ENCODE measurements around the gene SV2C. TPM values are rescaled to one million over a fixed set of nuclear protein-coding genes. Genes with fewer than 3 reads are reported as not detected.

The SV2C gene, protein sequence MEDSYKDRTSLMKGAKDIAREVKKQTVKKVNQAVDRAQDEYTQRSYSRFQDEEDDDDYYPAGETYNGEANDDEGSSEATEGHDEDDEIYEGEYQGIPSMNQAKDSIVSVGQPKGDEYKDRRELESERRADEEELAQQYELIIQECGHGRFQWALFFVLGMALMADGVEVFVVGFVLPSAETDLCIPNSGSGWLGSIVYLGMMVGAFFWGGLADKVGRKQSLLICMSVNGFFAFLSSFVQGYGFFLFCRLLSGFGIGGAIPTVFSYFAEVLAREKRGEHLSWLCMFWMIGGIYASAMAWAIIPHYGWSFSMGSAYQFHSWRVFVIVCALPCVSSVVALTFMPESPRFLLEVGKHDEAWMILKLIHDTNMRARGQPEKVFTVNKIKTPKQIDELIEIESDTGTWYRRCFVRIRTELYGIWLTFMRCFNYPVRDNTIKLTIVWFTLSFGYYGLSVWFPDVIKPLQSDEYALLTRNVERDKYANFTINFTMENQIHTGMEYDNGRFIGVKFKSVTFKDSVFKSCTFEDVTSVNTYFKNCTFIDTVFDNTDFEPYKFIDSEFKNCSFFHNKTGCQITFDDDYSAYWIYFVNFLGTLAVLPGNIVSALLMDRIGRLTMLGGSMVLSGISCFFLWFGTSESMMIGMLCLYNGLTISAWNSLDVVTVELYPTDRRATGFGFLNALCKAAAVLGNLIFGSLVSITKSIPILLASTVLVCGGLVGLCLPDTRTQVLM
- total RNA-seq: under 0.01 TPM in 2 replicates

DNA sequence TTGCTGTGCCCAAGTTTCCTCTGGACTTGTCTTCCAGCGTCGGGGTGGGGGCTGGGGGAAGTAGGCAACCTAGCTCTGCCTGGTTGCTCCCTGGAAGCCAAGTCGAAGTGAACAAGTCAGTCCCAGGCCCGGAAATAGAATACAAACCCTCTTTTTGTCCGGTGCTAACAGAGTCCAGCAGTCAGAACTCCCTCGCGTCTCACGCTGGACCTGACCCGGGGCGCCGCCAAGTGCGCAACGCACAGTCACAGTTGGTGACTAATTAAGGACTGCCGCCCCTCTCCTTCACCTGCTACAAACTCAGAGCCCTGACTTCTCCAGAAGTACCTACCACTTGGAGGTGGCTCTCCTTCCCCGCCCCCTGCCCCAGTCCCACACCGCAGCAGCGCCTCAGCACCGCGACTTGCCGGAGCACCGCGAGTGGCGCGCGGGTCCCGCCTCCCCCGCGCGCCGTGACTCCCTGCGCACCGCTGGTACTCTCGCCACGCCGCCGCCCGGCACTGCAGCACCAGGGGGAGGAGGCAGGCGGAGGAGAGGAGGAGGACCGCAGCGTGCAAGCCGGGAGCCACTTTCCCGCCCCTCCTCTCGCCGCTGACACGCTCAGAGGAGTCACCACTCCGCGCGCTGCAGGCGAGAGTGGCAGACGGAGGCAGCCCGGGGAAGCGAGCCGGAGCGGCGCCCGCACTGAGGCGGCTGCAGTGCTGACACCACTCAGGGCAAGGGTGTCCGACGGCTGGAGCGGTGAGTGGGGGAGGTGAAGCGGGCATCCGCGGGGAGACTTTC is at the start of gene SV2C:
SV2C (plus strand) TSS at position 612 of the 783 bp plus-strand sequence. CDS start 48,368 bp downstream, outside the sequence.

DNA sequence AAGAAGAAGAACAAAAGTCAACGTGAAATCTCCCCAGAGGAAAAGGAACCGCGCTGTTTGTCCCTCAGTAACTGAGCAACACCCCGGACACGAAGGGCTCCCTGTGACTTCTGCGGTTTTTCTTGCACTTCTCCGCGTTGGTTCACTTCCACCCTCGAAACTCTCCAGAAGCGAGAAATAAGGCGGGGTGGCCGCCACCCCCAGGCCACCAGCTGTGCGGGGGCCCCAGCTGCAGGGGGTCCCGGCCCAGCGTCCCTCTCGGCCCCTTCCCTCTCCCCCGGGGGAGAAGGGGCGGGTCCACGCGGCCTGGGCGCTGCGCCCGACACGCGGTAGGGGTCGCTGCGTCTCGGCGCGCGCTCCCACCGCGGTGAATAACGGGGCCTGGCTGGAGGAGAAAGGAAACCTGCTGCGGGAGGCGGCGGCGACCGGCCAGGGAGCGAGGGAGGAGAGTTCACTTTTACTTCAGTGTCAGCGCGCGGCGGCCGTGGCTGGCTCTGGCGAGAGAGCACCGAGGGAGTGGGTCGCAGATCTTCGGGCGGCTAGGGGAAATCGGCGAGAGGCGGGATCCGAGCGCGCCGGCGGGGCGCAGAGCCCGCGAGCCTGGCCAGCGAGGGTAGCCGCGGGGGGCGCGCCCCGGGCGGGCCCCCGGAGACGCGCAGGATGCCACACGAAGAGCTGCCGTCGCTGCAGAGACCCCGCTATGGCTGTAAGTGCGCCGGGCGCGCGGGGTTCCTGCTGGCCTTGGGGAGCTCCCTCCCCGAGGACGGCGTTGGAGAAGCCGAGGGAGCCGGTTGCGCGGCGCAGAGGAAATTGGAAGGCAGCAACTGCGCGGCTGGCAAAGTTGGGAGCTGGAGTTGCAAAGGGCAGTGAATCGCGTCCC is 319.9 kb downstream of the SV2C start, which contains the start of gene IQGAP2:
IQGAP2 (plus strand) TSS at position 400 of the 880 bp plus-strand sequence; CDS start at position 661, 261 bp downstream.

All from dermis lymphatic vessel endothelial cell (primary cell).